SU-DHL-6 (cell line): Measurements from ENCODE around the gene NUDT16L1.

Source experiments
- CTCF ChIP-seq: fragments of 200-600 bp; sonication (generic); IDR thresholded peaks from one replicate; pipeline ENCODE4 v1.5.1; 2017; ENCODE audit warnings: antibody characterized with exemption, mild to moderate bottlenecking, low read length, moderate library complexity; ENCODE audit not compliant: insufficient read depth, poor library complexity, severe bottlenecking
- EZH2phosphoT487 ChIP-seq: fragments of 200-600 bp; sonication (generic), shearing (Covaris generic); conservative IDR thresholded peaks from 2 replicates; pipeline ENCODE4 v1.6.1; 2018; ENCODE audit warnings: mild to moderate bottlenecking, antibody characterized with exemption, low read length, moderate library complexity, mixed read lengths

- TF ChIP-seq CTCF (no peak), EZH2phosphoT487 (no peak)
Measured at GRCh38 chr16:4659363-4660353, 33.7 kb upstream of the NUDT16L1 start.
